HepG2 (cell line): ENCODE data around the gene PMFBP1. TPM values are rescaled to one million over a fixed set of nuclear protein-coding genes. Genes with fewer than 3 reads are reported as not detected.

ENCODE experiments used
- JUN ChIP-seq: sonication (generic); formaldehyde crosslinking; IDR thresholded peaks from 2 replicates; pipeline ENCODE4 v1.4.0; 2020; ENCODE audit warnings: mild to moderate bottlenecking, missing genetic modification reagents
- KIAA2018 ChIP-seq: sonication (generic); formaldehyde crosslinking; IDR thresholded peaks from 2 replicates; pipeline ENCODE4 v1.5.0; 2020; ENCODE audit warnings: mild to moderate bottlenecking, missing genetic modification reagents, borderline replicate concordance
- REST ChIP-seq, 2 experiments: IDR thresholded peaks; 2 replicates each; pipeline ENCODE4 v1.6.1; 2011 to 2012; ENCODE audit warnings: low read length in 2 of 2, borderline replicate concordance in 1 of 2, low read depth in 1 of 2, mild to moderate bottlenecking in 1 of 2, moderate library complexity in 1 of 2
- STAT5B ChIP-seq: sonication (generic); formaldehyde crosslinking; IDR thresholded peaks from 2 replicates; pipeline ENCODE4 v1.4.0; 2020; ENCODE audit warnings: missing genetic modification reagents
- YEATS2 ChIP-seq: sonication (generic); formaldehyde crosslinking; IDR thresholded peaks from 2 replicates; pipeline ENCODE4 v1.4.0; 2020; ENCODE audit warnings: missing genetic modification reagents, borderline replicate concordance
- ZBTB2 ChIP-seq: sonication (generic); formaldehyde crosslinking; IDR thresholded peaks from 2 replicates; pipeline ENCODE4 v1.8.0; 2022; ENCODE audit warnings: low read depth, missing genetic modification reagents
- ZBTB26 ChIP-seq: IDR thresholded peaks from 2 replicates; pipeline ENCODE4 v1.6.1; 2016; ENCODE audit warnings: missing compliant biosample characterization, missing genetic modification reagents, borderline replicate concordance
- ZBTB7A ChIP-seq: sonication (generic); formaldehyde crosslinking; IDR thresholded peaks from 2 replicates; pipeline ENCODE4 v1.8.0; 2022; ENCODE audit warnings: mild to moderate bottlenecking, missing genetic modification reagents
- ZNF383 ChIP-seq: sonication (generic); formaldehyde crosslinking; IDR thresholded peaks from 2 replicates; pipeline ENCODE4 v1.4.0; 2020; ENCODE audit warnings: missing genetic modification reagents, mild to moderate bottlenecking, borderline replicate concordance
- ZNF468 ChIP-seq: sonication (generic); formaldehyde crosslinking; IDR thresholded peaks from 2 replicates; pipeline ENCODE4 v1.8.0; 2022; ENCODE audit warnings: mild to moderate bottlenecking, moderate library complexity, missing genetic modification reagents
- ZNF496 ChIP-seq: sonication (generic); formaldehyde crosslinking; IDR thresholded peaks from 2 replicates; pipeline ENCODE4 v1.8.1; 2023; ENCODE audit warnings: mild to moderate bottlenecking, moderate library complexity, missing genetic modification reagents; ENCODE audit not compliant: insufficient replicate concordance
- ZNF615 ChIP-seq: sonication (generic); formaldehyde crosslinking; IDR thresholded peaks from 2 replicates; pipeline ENCODE4 v1.5.0; 2020; ENCODE audit warnings: mild to moderate bottlenecking, missing genetic modification reagents, borderline replicate concordance
- ZSCAN5A ChIP-seq: sonication (generic); formaldehyde crosslinking; IDR thresholded peaks from 2 replicates; pipeline ENCODE4 v1.8.0; 2022; ENCODE audit warnings: mild to moderate bottlenecking, missing genetic modification reagents, borderline replicate concordance
- polyA plus RNA-seq, 8 experiments: library from polyadenylated mRNA; depleted of rRNA in 3 of 8; stranded (reverse) in 7 of 8; unstranded in 1 of 8; fragments of >200 nt; fragmentation: Illumina TruSeq in 4 of 8; extraction: Trizol in 4 of 8; gene quantifications; 2 replicates each; pipeline versions ENCODE4 v1.2.1 to v1.2.3, GENCODE V29; 2011 to 2016; ENCODE audit warnings: low read depth in 4 of 8, missing spikeins in 1 of 8, mixed read lengths in 1 of 8; ENCODE audit not compliant: insufficient read depth in 1 of 8
- total RNA-seq, 5 experiments: library from RNA; depleted of rRNA; stranded (reverse); fragments of >200 nt; fragmentation: Illumina TruSeq; extraction: Trizol; gene quantifications; 2 replicates each; pipeline ENCODE4 v1.2.3, GENCODE V29; 2016; ENCODE audit warnings: low read depth in 1 of 5

The PMFBP1 gene
- total and polyA plus RNA-seq, 2 of the 13 experiments (the other 11 are each of a cell fraction or from before 2014, with no cell fraction given) = 1.9 to 3.8 TPM

- TF ChIP-seq KIAA2018 (CRISPR knock-in tag) (no peak), ZNF468 (CRISPR knock-in tag) (no peak), ZNF496 (CRISPR knock-in tag) (no peak), REST (IDR thresholded peaks at IDR 0.05; ENCODE audit: borderline replicate concordance in 1 of 2, low read depth in 1 of 2, low read length in 2 of 2) (no peak), STAT5B (CRISPR knock-in tag) (no peak), JUN (CRISPR knock-in tag) (no peak), ZBTB2 (CRISPR knock-in tag) (no peak), ZNF615 (CRISPR knock-in tag) (no peak), ZNF383 (no peak), ZSCAN5A (CRISPR knock-in tag) (no peak), YEATS2 (CRISPR knock-in tag) (no peak), ZBTB7A (CRISPR knock-in tag) (no peak), ZBTB26 (CRISPR knock-in tag) (no peak)
Measured at GRCh38 chr16:72094266-72094610, 77.7 kb downstream of the PMFBP1 start (continued).
